Stimulated activated CD4-positive, alpha-beta T cell treated with anti-CD3 and anti-CD28 coated beads, TNF-alpha, amount 100 ng/mL, for 1 hour (primary cell): ENCODE results near the gene IL31RA.
A peak's percentile ranks its signal among the peaks of the same experiment; 100 is the strongest.

ENCODE experiments used
- DNase-seq, 3 donors: peaks; one replicate each; pipeline ENCODE4 v3.0.0-alpha.2; 2020; ENCODE audit warnings: low read depth in 3 of 3, low spot score in 1 of 3

The IL31RA gene

DNA sequence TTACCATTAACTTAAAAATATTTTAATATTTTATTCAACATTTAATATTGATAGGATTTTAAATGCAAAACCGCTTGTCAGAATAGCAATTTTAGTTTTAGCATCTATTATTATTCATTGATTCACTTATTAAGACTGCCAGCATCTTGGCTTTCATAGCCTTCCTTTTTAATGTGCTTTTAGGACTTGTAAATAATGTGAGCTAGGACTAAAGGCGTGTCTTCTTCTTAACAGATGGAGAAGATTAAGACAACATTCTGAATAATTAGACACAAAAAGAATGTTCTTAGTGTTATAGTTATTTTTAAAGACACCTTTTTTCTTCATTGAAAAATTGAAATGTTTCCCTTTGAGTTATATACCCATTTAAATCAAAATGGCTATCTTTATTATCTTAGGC lies 6.9 kb downstream of the IL31RA start:
- DNase-seq, result no peak

DNA sequence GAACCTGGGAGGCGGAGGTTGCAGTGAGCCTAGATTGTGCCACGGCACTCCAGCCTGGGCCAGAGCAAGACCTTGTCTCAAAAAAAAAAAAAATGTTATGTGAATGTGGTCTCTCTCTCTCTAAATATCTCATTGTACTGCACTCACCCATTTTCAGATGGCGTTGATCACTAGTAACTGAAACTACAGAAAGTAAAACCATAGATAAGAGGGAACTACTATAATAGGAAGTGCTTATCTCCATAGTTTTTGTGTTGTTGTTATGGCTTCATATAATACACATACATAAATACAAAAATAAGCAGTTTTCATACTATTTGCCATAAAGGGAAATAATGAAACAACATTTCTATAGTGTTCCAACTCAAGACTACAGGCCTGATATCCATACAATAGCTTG lies 9.1 kb downstream of the IL31RA start:
- no peak for DNase-seq

DNA sequence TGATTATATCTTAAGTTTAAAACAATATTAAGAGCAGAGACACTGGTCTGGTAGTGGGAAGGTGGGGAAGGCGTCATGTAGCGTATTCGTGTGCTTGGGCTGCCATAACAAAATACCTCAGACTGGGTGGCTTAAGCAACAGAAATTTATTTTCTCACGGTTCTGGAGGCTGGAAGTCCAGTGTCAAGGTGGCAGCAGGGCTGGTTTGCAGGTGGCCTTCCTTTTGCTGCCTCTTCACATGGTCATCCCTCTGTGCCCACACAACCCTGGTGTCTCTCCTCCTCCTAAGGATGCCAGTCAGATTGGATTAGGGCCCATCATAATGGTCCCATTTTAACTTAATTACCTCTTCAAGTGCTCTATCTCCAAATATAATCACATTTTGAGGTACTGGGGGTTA lies 9.6 kb downstream of the IL31RA start:
- no peak for DNase-seq

DNA sequence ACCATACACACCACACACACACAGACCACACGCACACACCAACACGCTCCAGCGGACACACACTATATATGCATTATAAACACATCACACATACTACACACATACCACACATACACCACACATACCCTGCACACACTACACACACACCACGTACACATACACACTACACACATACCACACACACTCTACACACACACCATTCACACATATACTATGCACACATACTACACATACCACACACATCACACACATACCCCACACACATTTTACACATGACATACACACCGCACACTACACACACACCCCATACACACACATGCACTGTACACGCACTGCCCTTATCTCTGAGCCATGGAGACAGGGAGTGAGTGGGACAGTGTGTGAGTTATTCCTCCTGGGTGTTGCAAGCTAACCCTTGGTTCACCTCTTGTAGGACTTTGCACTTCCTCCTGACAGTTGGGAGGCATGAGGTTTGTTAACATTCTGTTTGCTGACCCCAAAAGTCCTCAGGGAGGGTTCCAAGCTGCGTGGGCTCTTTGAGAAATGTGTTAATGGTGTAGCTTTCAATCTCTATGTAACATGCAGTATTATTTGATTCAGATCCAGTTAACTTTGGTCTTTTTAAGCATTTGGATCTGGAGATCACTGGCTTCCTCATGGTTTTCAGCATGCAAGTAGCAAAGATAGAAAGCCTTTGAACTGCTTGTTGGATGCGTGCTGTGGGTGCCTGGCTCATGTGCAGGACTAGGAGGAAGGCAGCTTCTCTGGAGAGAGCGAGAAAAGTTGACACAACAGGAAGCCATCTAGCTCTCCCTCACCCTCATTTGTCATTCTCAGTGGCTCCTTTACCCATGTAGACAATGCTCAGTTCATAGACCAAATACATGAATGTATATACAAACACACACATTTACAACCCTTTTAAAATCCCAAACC lies 13.7 kb downstream of the IL31RA start:
- no peak for DNase-seq

DNA sequence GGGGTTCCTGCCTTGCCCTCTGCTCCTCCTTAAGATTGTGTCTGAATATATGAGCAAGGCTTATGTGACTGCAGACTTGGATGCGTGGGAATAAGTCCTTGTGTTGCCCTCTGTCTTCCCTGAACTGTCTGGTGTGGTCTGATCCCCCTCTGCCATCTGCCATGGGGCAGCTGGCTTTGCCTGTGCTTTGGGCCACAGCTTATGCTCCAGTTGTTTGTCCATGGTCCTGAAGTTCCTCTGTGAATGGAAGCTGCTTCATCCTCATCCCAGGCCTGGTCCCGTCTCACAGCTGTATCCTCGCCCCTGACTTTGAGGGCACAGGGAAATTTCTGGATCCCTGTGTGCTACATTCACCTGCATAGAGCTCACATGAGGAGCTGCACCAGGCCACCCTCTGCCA lies 14.7 kb downstream of the IL31RA start:
- DNase-seq, result no peak

DNA sequence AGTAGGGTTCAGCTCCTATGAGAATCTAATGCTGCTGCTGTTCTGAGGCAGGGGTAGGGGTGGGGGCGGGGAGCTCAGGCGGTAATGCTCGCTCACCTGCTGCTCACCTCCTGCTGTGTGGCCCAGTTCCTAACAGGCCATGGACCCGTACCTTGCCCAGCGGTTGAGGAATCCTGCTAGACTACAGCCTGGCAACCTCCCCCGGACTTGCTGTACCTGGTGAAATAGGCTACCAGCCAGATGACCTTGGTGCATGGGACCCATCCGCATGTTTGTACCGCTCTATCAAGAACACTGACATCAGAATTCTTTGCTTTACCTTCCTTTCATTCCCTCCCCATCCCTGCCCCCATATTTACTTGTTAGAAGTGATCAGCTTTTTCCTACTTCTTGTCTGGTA lies 15.3 kb downstream of the IL31RA start:
- DNase-seq, result no peak

DNA sequence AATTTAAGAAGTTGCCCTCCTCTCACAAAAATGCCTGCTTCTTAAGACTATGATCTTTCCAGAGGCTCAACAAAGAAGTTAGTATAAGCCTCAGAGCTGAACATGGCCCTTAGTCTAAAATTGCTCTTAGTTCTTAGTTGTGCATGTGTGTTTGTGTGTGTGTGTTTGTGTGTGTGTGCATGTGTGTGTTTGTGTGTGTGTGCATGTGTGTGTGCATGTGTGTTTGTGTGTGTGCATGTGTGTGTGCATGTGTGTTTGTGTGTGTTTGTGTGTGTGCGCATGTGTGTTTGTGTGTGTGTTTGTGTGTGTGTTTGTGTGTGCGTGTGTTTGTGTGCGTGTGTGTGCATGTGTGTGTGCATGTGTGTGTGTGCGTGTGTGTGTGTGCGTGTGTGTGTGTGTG lies 15.8 kb downstream of the IL31RA start:
- no peak for DNase-seq

DNA sequence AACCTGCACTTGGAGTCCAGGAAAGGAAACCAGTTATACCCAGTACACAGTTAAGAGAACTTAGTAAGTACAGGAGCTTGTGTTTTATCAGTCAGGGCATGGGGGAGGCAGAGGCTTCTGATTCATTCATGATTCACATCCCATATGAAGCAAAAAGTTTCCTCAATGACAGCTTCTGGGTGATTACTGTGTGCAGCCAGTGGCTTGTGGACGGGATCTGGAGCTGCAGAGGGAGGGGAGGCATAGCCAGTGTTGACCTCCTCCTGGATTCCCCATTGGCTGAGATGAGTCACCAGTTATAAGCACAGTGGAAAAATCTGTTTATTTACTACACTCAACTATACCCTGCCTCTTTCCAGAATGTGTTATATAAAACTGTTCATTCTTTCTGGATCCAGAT lies 17.7 kb downstream of the IL31RA start:
- peak in 1 of 3 donors; percentile 4 for DNase-seq

DNA sequence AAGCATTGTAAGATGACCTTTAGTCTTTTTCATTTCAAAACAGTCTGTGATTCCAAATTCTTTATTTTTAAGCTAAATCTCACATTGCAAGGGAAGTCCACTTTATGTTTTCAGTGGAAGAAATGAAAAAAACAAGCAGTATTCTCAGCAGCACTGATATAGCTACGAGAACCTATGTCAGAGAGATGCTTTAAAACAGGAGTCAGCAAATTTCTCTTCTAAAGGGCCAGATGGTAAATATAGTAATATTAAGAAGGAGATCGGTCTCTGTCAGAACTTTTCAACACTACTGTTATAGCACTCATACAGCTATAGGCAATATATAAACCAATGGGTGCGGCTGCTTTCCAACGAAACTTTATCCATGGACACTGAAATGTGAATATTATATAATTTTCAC lies 18.7 kb downstream of the IL31RA start:
- no peak for DNase-seq

DNA sequence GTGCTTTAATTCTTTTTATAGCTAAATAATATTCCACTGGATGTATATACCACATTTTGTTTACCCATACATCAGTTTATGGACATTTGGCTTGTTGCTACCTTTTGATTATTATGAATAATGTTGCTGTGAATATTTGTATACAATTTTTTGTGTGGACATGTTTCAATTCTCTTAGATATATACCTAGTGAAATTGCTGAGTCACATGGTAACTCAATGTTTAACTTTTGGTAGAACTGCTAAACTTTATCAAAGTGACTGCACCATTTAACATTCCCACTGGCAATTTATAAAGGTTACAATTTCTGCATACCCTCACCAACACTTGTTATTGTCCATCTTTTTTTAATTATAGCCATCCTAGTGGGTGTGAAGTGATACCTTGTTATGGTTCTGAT lies 22.1 kb downstream of the IL31RA start:
- DNase-seq, result no peak

DNA sequence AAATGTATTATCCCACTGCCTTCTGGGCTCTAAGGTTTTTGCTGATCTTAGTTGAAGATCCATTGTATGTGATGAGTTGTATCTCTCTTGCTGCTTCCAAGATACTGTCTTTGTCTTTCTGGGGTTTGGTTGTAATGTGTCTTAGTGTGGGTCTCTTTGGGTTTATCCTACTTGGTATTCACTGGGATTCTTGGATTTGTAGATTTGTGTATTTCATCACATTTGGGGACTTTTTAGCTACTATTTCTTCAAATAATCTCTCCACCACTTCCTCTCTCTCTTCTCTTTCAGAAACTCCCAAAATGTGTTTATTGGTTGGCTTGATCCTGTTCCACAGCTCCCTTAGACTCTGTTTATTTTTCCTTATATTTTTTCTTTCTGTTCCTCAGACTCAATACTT lies 26.5 kb downstream of the IL31RA start:
- DNase-seq, result no peak

DNA sequence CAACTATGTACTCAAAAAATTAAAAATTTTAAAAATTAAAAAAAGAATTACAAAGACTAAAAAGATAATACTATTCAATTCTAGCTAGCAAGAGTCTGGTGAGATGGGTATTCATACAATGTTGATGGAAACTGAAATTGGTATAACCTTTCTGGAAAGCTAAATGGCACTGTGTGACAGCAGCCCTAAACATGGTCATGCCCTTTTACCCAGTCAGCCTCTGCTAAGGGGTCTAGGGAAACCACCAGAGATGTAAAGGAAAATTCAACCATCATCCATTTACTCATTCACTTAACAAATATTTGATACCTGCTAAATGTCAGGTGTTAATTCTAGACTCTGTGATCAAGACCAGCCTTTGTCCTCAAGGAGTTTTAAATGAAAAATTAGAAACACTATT lies 29.3 kb downstream of the IL31RA start:
- DNase-seq, result no peak

DNA sequence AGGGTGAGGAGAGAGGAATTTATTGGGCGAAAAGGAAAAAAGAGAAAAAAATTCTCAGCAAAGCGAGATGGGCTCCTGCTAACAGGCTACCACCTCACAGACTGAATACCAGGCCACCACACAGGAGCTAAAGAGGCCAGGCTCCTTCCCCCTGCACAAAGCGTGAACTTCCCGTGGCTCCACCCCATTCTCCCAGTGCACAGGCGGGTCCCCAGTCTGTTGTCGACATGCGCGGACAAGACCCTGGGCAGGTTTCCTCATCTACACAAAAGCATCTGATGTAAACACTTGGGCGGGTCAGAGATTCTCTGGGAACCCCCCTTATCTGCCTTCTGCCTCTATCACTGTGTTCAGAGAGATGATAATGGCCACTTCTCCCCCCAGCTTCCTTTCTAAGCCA lies 34.2 kb downstream of the IL31RA start:
- no peak for DNase-seq

DNA sequence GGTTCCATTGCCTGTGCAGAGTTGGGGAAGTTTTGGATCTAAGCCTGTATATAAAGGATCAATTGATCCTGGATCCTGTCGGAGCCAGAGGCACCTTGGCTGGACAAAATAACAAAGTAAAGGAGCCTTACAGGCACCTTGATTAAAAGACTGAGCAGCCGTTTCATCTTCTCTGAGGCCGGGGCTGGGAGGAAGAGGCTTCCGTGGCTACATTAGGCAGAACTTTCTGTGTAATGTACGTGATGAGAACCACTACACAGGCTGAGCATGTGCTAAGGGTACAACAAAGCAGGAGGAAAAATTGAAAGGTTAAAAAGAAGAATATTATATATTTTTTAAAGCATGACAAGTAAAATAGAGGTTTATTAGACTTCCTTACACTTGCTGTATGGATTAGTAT lies 37.0 kb downstream of the IL31RA start:
- DNase-seq, result no peak

DNA sequence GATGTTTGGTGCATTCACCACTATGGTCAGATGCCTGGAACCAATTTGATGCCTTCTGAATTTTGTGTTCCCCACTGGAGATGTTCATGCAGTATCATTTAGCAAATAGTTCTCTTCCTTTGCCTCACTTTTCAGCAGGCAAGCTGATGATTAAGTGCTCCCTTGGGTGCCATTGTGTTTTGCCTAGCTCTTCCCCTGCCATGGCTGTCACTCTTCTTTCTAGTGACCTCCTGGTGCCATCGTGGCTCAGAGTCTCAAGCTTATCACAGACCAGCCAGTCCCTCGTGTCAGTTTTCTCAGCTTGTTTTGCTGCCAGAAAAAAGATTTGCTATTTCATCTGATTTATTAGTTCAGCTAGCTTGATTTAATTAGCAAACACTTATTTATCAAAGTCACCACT lies 41.3 kb downstream of the IL31RA start:
- DNase-seq, result no peak

DNA sequence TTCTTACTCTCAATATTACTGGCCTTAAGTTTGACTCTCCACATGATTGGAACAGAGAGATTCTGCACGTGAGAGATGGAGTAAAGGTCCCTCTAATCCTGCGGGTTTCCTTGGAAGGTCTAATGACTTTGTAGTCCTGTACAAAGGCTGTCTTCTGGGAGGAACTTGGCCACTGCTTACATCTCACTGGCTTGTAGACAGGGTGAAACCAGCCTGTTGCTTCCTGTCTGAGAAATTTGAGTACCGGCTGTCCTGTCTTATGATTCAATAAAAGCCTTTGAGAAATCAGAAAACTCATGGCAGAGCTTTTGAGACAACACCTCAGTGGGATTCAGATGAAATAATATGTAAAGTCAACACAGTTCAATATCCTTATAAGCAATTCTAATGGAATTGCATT lies 43.0 kb downstream of the IL31RA start:
- no peak for DNase-seq

DNA sequence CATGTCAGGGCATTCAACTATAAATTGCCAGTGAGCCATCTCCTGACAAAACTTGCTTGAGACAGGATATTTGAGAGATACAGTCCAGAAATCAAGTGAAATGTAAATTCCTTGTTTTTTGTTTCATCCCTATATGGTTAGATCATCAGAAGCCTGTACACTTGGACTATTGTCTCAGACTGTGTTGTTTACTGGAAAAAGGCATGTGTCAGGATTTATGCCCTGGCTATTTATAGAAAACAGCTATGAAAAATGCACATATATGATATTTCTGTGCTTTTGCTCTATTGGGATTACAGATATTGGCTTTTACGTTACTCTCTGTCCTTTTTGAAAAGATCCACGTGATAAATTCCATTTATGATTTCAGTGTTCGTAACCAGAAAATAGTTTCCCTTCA lies 44.2 kb downstream of the IL31RA start:
- no peak for DNase-seq

DNA sequence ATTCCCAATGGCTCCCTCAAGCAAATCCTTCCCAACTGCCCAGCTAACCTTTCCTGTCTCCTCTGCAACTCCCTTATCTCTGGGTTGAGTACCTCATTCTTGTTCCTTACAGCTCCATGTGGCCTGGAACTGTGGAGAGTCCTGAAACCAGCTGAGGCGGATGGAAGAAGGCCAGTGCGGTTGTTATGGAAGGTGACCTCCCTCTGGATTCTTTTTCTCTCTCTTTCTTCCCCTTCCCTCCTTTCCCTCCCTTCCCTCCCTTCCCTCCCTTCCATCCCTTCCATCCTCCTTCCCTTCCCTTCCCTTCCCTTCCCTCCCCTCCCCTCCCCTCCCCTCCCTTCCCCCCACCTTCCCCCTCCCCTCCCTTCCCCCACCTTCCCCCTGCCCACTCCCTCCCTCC lies 45.1 kb downstream of the IL31RA start:
- no peak for DNase-seq

DNA sequence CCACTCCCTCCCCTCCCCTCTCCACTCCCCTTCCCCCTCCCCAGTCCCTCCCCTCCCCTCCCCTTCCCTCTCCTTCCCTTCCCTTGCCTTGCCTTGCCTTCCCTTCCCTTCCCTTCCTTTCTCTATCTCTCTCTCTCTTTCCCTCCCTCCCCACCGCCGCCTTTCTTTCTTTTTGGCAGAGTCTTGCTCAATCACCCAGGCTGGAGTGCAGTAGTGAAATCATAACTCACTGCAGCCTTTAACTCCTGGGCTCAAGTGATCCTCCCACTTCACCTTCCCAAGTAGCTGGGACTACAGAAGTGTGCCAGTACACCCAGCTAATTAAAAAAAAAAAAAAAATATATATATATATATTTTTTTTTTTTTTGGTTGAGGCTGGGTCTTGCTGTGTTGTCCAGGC lies 45.5 kb downstream of the IL31RA start:
- DNase-seq, result no peak

DNA sequence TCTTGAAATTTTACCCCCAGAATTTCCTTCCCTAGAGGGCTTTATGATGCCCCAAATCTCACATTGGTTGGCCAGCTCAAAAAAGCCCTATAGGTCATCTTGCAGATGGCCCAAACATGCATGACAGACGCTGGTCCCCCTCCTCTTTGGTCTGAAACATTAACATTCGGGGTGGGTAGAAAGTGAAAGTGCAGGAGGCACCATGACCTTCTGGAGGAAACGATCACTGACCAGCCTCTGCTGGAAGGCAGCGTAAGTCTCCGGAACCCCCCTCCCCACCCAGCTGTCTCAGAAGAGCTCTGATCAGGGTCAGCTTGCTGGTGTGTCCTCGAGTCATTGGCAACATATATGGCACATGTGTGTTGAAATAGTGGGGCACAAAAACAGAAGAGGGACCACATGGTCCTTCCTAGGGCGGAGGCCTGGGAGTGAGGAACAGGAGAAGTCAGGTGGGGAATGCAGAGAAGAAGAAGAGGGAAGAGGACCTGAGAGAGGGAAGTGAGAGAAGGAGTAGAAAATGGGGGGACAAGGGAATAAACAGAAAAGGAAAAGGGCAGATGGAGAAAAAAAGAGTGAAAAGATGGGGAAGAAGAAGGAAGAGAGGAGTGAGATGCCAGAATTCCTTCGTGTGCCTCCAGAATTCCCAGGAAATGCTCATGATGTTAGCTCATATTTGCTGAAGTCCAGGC lies 46.2 kb downstream of the IL31RA start:
- no peak for DNase-seq

DNA sequence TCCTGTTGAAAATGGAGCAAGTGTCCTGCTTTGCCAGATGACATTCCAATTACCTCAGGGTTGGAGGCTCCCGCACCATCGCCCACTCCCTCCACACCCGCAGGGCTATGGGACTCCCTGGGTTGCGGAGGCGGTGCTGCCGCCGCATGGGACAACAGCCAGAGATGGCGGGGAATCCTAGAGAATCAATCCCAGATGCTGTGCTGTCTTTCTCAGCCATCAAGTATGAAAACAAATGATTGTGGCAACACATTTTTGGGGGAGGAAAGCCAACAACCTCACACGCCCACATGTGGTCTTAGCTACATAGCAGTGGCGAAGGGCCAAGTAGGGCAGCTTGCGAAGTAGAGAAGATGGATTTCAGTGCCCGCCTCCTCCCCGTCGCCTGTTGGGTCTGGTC lies 46.7 kb downstream of the IL31RA start:
- no peak for DNase-seq

DNA sequence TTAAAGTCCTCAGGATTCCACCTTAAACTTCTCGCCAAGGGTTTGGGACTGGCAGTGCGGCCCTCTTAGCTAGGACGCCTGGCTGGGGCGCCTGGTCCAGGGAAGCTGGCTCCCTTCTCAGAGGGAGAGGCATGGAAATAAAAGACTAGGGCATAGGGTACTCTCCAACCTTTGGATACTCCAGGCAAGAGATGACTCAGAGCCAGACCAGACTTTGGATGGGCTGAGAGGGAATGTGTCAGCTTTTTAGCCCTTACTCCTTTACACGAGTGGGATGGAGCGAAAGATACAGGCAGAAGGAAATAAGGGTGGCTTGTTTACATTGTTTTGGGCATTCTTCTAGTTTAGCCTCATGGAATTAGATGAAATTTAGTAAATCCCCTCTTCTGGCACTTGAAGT lies 48.2 kb downstream of the IL31RA start:
- no peak for DNase-seq

DNA sequence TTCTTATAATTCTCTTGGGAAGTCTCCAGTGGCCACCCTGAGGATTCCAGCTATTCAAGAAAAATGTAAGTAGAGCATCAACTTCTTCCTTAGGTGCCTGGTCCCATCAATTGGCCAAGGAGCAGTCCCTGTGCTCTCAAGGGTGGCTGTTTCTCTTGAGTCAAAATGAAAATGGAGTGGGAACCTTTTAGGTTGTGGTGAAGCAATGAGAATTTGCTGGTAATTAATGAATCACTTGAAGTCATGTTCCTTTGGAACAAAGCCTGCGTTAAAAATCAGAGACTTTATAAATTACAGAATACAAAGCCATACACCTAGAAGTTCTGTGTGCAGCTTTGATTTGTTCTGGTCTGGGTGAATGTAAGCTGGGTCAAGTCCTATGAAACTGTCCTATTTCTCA lies 48.9 kb downstream of the IL31RA start:
- DNase-seq, result no peak
